GM21367 (cell line): ENCODE results near the gene ADRB2.
A peak's percentile ranks its signal among the peaks of the same experiment; 100 is the strongest.
"Not testable (repeated sequence)": the region's sequence is repeated elsewhere in the genome, so short reads cannot be mapped to it uniquely, and the experiment has no call there.

Source experiments
- ATAC-seq: cut with Tn5 transposase; IDR thresholded peaks from one replicate; pipeline ENCODE4 v1.9.1; 2021; ENCODE audit not compliant: unreplicated experiment

The ADRB2 gene

GRCh38 chr5:148826053-148826738, at the start of gene ADRB2:
Gene ADRB2 (plus strand): TSS chr5:148826611. CDS start chr5:148826832, 221 bp downstream.
- peak; percentile 97 for ATAC-seq

- ATAC-seq, result no peak
Measured at GRCh38 chr5:148776780-148777179, 49.6 kb upstream of the ADRB2 start.

- ATAC-seq, result no peak
Measured at GRCh38 chr5:148778882-148779281, 47.5 kb upstream of the ADRB2 start.

GRCh38 chr5:148780711-148781110, 45.7 kb upstream of the ADRB2 start:
- ATAC-seq, result no peak

- no peak for ATAC-seq
Measured at GRCh38 chr5:148781766-148782165, 44.6 kb upstream of the ADRB2 start.

- ATAC-seq, result no peak
Measured at GRCh38 chr5:148785223-148785622, 41.2 kb upstream of the ADRB2 start.

GRCh38 chr5:148786456-148786855, 40.0 kb upstream of the ADRB2 start:
- no peak for ATAC-seq

GRCh38 chr5:148788636-148789035, 37.8 kb upstream of the ADRB2 start:
- no peak for ATAC-seq

GRCh38 chr5:148790545-148791333, 35.7 kb upstream of the ADRB2 start:
- peak; percentile 10 for ATAC-seq

GRCh38 chr5:148791334-148791667, 35.1 kb upstream of the ADRB2 start:
- ATAC-seq, result peak; percentile 94

- ATAC-seq, result no peak
Measured at GRCh38 chr5:148791696-148792095, 34.7 kb upstream of the ADRB2 start.

GRCh38 chr5:148792744-148793143, 33.7 kb upstream of the ADRB2 start:
- ATAC-seq, result no peak

- ATAC-seq, result no peak
Measured at GRCh38 chr5:148793261-148793660, 33.1 kb upstream of the ADRB2 start.

- no peak for ATAC-seq
Measured at GRCh38 chr5:148794275-148794674, 32.1 kb upstream of the ADRB2 start.

GRCh38 chr5:148794729-148795561, 31.5 kb upstream of the ADRB2 start:
- ATAC-seq, result peak; percentile 37

GRCh38 chr5:148796936-148797335, 29.5 kb upstream of the ADRB2 start:
- ATAC-seq, result no peak

GRCh38 chr5:148798786-148799185, 27.6 kb upstream of the ADRB2 start:
- ATAC-seq, result no peak

- ATAC-seq, result no peak
Measured at GRCh38 chr5:148799737-148800527, 26.5 kb upstream of the ADRB2 start.

- ATAC-seq, result no peak
Measured at GRCh38 chr5:148801682-148802276, 24.6 kb upstream of the ADRB2 start.

GRCh38 chr5:148803451-148803850, 23.0 kb upstream of the ADRB2 start:
- not testable (repeated sequence) for ATAC-seq
